DMS 273 treated with DMSO at 0.1 percent for 48 hours (cell line): Measurements from ENCODE around the gene CC2D1A.
A peak's percentile ranks its signal among the peaks of the same experiment; 100 is the strongest.

Source experiments
- DNase-seq: peaks from one replicate; lab custom pipeline; 2025; lab: John Stamatoyannopoulos, UW

The CC2D1A gene

GRCh38 chr19:13937479-13938300 is 31.7 kb downstream of the CC2D1A start:
- no peak for DNase-seq

GRCh38 chr19:13938301-13939064 is 32.5 kb downstream of the CC2D1A start, which contains the start of gene PODNL1:
TSS of gene PODNL1 (minus strand) at chr19:13938417. CDS start at chr19:13938181, 236 bp downstream.
- no peak for DNase-seq

- no peak for DNase-seq
These were observed 36.2 kb downstream of the CC2D1A start for GRCh38 chr19:13942023-13942684.

GRCh38 chr19:13946414-13946813 is 40.4 kb downstream of the CC2D1A start:
- no peak for DNase-seq

- DNase-seq: no peak
These were observed 45.0 kb downstream of the CC2D1A start for GRCh38 chr19:13951043-13951442.

- no peak for DNase-seq
These were observed 45.8 kb downstream of the CC2D1A start for GRCh38 chr19:13951799-13952153.

- DNase-seq: peak; percentile 97
These were observed 46.3 kb downstream of the CC2D1A start, which contains the start of gene DCAF15 for GRCh38 chr19:13952154-13952930. TSS of gene DCAF15 (plus strand) at chr19:13952509. CDS start at chr19:13952513, 4 bp downstream.

- no peak for DNase-seq
These were observed 47.0 kb downstream of the CC2D1A start for GRCh38 chr19:13952931-13953531.

- DNase-seq: no peak
These were observed 48.2 kb downstream of the CC2D1A start for GRCh38 chr19:13954185-13954584.

- no peak for DNase-seq
These were observed 49.8 kb downstream of the CC2D1A start for GRCh38 chr19:13955662-13956364.

GRCh38 chr19:13956365-13956744 is 50.4 kb downstream of the CC2D1A start:
- DNase-seq: no peak

GRCh38 chr19:13957051-13957450 is 51.0 kb downstream of the CC2D1A start:
- no peak for DNase-seq

- DNase-seq: no peak
These were observed 52.0 kb downstream of the CC2D1A start for GRCh38 chr19:13958043-13958442.

GRCh38 chr19:13959141-13959961 is 53.4 kb downstream of the CC2D1A start:
- no peak for DNase-seq

- no peak for DNase-seq
These were observed 54.2 kb downstream of the CC2D1A start for GRCh38 chr19:13959962-13960862.

- DNase-seq: no peak
These were observed 55.1 kb downstream of the CC2D1A start for GRCh38 chr19:13960863-13961784.

GRCh38 chr19:13961826-13962698 is 56.1 kb downstream of the CC2D1A start:
- no peak for DNase-seq
